Retinal pigment epithelial cell (primary cell): ENCODE data around the gene CASZ1.

Experiments
- DNase-seq: peaks from one replicate; pipeline ENCODE4 v3.0.0-alpha.2; 2010; ENCODE audit warnings: low read depth
- H3K4me3 ChIP-seq: 2 replicates; pipeline ENCODE4 v1.5.1; 2011; ENCODE audit warnings: mild to moderate bottlenecking, low read length, control low read depth, moderate library complexity
- CTCF ChIP-seq: conservative IDR thresholded peaks from 2 replicates; pipeline ENCODE4 v1.5.1; 2011; ENCODE audit warnings: low read depth, low read length, control low read depth, inconsistent platforms

The CASZ1 gene

GRCh38 chr1:10631121-10631810 lies 165.2 kb downstream of the CASZ1 start:
- no peak for TF ChIP-seq CTCF
- DNase-seq = no peak
- no peak overlapping the region for H3K4me3 ChIP-seq

- H3K4me3 ChIP-seq = no peak overlapping the region
- DNase-seq = no peak
- TF ChIP-seq CTCF = no peak
Measured at GRCh38 chr1:10630661-10631120, 165.8 kb downstream of the CASZ1 start.

GRCh38 chr1:10629816-10630571 lies 166.5 kb downstream of the CASZ1 start:
- TF ChIP-seq CTCF = no peak
- no peak overlapping the region for H3K4me3 ChIP-seq
- DNase-seq = no peak

GRCh38 chr1:10629091-10629815 lies 167.2 kb downstream of the CASZ1 start:
- DNase-seq = no peak
- TF ChIP-seq CTCF = no peak
- no peak overlapping the region for H3K4me3 ChIP-seq

GRCh38 chr1:10628685-10629084 lies 167.8 kb downstream of the CASZ1 start:
- TF ChIP-seq CTCF = no peak
- DNase-seq = no peak
- H3K4me3 ChIP-seq = no peak overlapping the region

GRCh38 chr1:10626791-10627410 lies 169.5 kb downstream of the CASZ1 start:
- H3K4me3 ChIP-seq = no peak overlapping the region
- no peak for DNase-seq
- no peak for TF ChIP-seq CTCF
